Lung (tissue), 12 donors: Measurements from ENCODE around the gene ANXA2R. TPM values are rescaled to one million over a fixed set of nuclear protein-coding genes. Genes with fewer than 3 reads are reported as not detected.

ENCODE experiments used
- ATAC-seq: fragments of 200-7000 bp; cut with Tn5 transposase; one replicate; pipeline ENCODE4 v1.9.1; 2020; ENCODE audit warnings: moderate number of reproducible peaks; ENCODE audit not compliant: insufficient read depth, low FRiP score
- DNase-seq, 3 donors: peaks; one replicate each; pipeline ENCODE4 v3.0.0-alpha.2; 2013 to 2017
- H3K27ac ChIP-seq, 2 donors: one replicate each; pipeline ENCODE4 v1.5.1; 2013; ENCODE audit warnings: mild to moderate bottlenecking in 2 of 2, moderate library complexity in 2 of 2, control low read depth in 1 of 2, inconsistent platforms in 1 of 2, low read depth in 1 of 2, low read length in 1 of 2
- H3K27me3 ChIP-seq, 3 donors: one replicate each; pipeline ENCODE4 v1.5.1; 2013; ENCODE audit warnings: low read length in 2 of 3; ENCODE audit not compliant: control insufficient read depth in 3 of 3, insufficient read depth in 3 of 3
- H3K36me3 ChIP-seq, 4 donors: one replicate each; pipeline ENCODE4 v1.5.1; 2013; ENCODE audit warnings: low read length in 4 of 4, mild to moderate bottlenecking in 1 of 4, moderate library complexity in 1 of 4; ENCODE audit not compliant: control insufficient read depth in 4 of 4, insufficient read depth in 4 of 4
- H3K4me1 ChIP-seq, 5 donors: one replicate each; pipeline ENCODE4 v1.5.1; 2013; ENCODE audit warnings: low read length in 5 of 5, mild to moderate bottlenecking in 2 of 5, moderate library complexity in 1 of 5; ENCODE audit not compliant: control insufficient read depth in 5 of 5, insufficient read depth in 5 of 5
- H3K4me3 ChIP-seq: one replicate; pipeline ENCODE4 v1.5.1; 2013; ENCODE audit warnings: mild to moderate bottlenecking, control low read depth, moderate library complexity
- H3K9ac ChIP-seq, 2 donors: one replicate each; pipeline ENCODE4 v1.5.1; 2013; ENCODE audit warnings: low read length in 2 of 2, control low read depth in 1 of 2; ENCODE audit not compliant: insufficient read depth in 1 of 2
- H3K9me3 ChIP-seq, 4 donors: one replicate each; pipeline ENCODE4 v1.5.1; 2013; ENCODE audit warnings: low read length in 3 of 4, mild to moderate bottlenecking in 1 of 4, moderate library complexity in 1 of 4; ENCODE audit not compliant: control insufficient read depth in 4 of 4, insufficient read depth in 3 of 4
- CTCF ChIP-seq: IDR thresholded peaks from 2 replicates; pipeline ENCODE4 v1.5.1; 2012; ENCODE audit warnings: mild to moderate bottlenecking; ENCODE audit errors: control extremely low read depth, extremely low read depth
- WGBS, 2 donors: extraction: QIAGEN DNeasy Blood & Tissue Kit; methylation state at CpG; one replicate each; pipeline ENCODE4 v1.1.7; 2013; 5-methylcytosine and 5-hydroxymethylcytosine counted together
- polyA plus RNA-seq, 2 donors: library from polyadenylated mRNA; stranded (reverse); fragments of 200-250 nt; gene quantifications; one replicate each; pipeline ENCODE4 v1.2.1, GENCODE V29; 2013
- total RNA-seq, 2 donors: library from RNA; depleted of rRNA in 1 of 2; stranded (reverse); fragments of >200 nt in 1 of 2; gene quantifications; one replicate each; pipeline ENCODE4 v1.2.1, GENCODE V29; 2014 to 2021
- donor health status: control.
- donor health status: control.
- donor health status: Bipolar disorder and iron deficiency.
- donor health status: healthy.
- donor health status: DM: yes; HTN: yes; CAD: no.

Gene ANXA2R
- total and polyA plus RNA-seq, 4 donors, result 4.0 to 5.2 (median 4.8) TPM

- 0 to 5% methylated on average over 64 to 71 of the region's 71 CpGs for WGBS, 2 donors
- Histone ChIP-seq H3K36me3 (no peaks in the 10 kb centered on the region), H3K27ac (peak overlapping the region; percentile 57 to 98), H3K4me1 (peaks cover 0 to 9% (median 2%) of the 10 kb centered on the region in 5 donors), H3K9me3 (peaks cover 0 to 8% (median 3%) of the 10 kb centered on the region in 4 donors), H3K27me3 (peaks cover 0 to 84% (median 82%) of the 10 kb centered on the region in 3 donors), H3K9ac (no peak overlapping the region), H3K4me3 (peak overlapping the region; percentile 57)
- DNase-seq, result peak; percentile 79 to 82 (median 79)
- peak; percentile 60 for ATAC-seq
- no peak for TF ChIP-seq CTCF
These were observed 47.8 kb downstream of the ANXA2R start for GRCh38 chr5:42992088-42992879.

DNA sequence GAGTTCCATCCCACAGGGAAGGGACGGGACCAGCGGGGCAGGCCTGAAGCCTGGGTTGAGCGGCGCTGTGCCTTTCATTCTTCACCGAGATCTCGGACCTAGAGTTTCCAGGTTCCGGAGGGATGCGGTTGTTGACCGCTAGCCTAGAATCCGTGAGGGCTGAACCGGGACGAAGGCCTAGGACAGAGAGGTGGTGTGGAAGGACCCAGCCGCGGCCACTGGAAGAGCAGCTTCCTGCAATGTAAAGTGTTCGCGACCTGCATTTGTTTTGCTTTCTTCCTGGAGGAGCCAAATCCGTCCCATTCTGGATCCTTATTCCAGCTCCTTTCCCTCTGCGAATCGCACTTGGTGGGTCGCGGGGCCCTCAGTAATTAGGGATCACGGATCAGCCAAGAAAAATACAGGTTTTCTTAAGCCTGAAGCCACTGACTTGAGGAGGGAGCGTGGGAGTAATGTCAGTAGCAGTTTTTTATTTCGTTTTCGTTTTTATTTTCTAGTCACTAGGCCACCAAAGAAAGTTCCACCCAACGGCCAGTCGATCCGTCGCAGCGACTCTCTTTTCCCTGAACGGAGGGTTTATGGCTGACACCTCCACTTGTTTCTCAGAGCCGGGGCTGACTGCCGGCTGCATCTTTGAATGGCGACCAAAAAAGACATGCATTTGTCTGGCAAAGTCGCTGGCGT lies 48.6 kb downstream of the ANXA2R start:
- Histone ChIP-seq H3K9ac (no peak overlapping the region), H3K4me1 (peaks cover 0 to 9% (median 2%) of the 10 kb centered on the region in 5 donors), H3K27me3 (peaks cover 0 to 82% (median 80%) of the 10 kb centered on the region in 3 donors), H3K9me3 (peaks cover 0 to 8% (median 3%) of the 10 kb centered on the region in 4 donors), H3K36me3 (no peaks in the 10 kb centered on the region), H3K4me3 (peak overlapping the region; percentile 11), H3K27ac (peak overlapping the region; percentile 57 to 98)
- no peak for ATAC-seq
- no peak for TF ChIP-seq CTCF
- DNase-seq, result no peak
- WGBS, 2 donors, result 20 to 23% methylated on average over 36 of the region's 36 CpGs

DNA sequence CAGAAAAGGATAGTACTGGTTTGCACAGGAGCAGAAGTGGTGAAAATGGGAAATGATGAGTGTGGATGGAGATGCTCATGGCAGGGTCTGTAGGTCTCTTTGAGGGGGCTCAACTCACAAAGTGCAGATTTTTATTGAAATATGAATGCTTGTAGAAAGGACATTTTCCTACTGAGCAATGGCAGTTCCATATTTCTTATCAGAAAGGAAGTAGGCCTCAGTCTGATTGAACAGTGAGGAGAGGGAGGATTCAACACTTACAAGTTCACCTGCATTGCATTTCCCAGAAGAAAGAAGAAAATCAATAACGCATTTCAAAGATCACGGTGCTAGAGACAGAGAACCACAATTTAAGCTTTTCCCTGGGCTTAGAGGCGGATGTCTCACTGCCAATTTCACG lies 49.2 kb downstream of the ANXA2R start:
- TF ChIP-seq CTCF, result no peak
- Histone ChIP-seq H3K4me1 (peaks cover 0 to 9% (median 2%) of the 10 kb centered on the region in 5 donors), H3K9me3 (peaks cover 0 to 8% (median 3%) of the 10 kb centered on the region in 4 donors), H3K27ac (peak overlapping the region; percentile 57 to 98), H3K27me3 (peaks cover 0 to 78% (median 77%) of the 10 kb centered on the region in 3 donors), H3K4me3 (no peak overlapping the region), H3K9ac (no peak overlapping the region), H3K36me3 (no peaks in the 10 kb centered on the region)
- ATAC-seq, result no peak
- no peak for DNase-seq
- WGBS, 2 donors, result 76 to 78% methylated on average over 4 of the region's 4 CpGs

Other genes with a start within 250 kb of the ANXA2R start
- gene SELENOP, start 228.4 kb downstream of the ANXA2R start, total RNA-seq, result 100 to 1,000 TPM; 439 to 756 TPM
- 100 to 1,000 TPM; 211 to 231 TPM for gene SELENOP, start 228.4 kb downstream of the ANXA2R start, polyA plus RNA-seq
- gene ZNF131, start 80.6 kb upstream of the ANXA2R start, total RNA-seq, result 10 to 100 TPM; 28.5 to 43.8 TPM
- 10 to 100 TPM; 14.1 to 39.9 TPM for gene ZNF131, start 80.6 kb upstream of the ANXA2R start, polyA plus RNA-seq
- gene NIM1K, start 151.9 kb upstream of the ANXA2R start, total RNA-seq, result 1 to 10 TPM in 1 of 2 donors, not detected in 1; 4.2 TPM
- gene NIM1K, start 151.9 kb upstream of the ANXA2R start, polyA plus RNA-seq, result 1 to 10 TPM; 1.0 to 3.1 TPM